Trophoblast cell (in vitro differentiated cells and primary cell): Measurements from ENCODE around the gene POLD2.

ENCODE experiments used
- DNase-seq, 2 donors: peaks; one replicate each; pipeline ENCODE4 v3.0.0-alpha.2; 2016
- H2AFZ ChIP-seq: 2 replicates; pipeline ENCODE4 v1.6.1; 2013; ENCODE audit warnings: low read length, moderate library complexity, mild to moderate bottlenecking; ENCODE audit not compliant: insufficient read depth, poor library complexity
- H2AK5ac ChIP-seq: 2 replicates; pipeline ENCODE4 v1.6.1; 2013; ENCODE audit warnings: mild to moderate bottlenecking, low read length
- H2BK120ac ChIP-seq: 2 replicates; pipeline ENCODE4 v1.6.1; 2013; ENCODE audit warnings: low read length, mild to moderate bottlenecking, moderate library complexity; ENCODE audit not compliant: insufficient read depth, poor library complexity
- H2BK12ac ChIP-seq: 2 replicates; pipeline ENCODE4 v1.6.1; 2013; ENCODE audit warnings: mild to moderate bottlenecking, low read length, moderate library complexity
- H2BK5ac ChIP-seq: 2 replicates; pipeline ENCODE4 v1.6.1; 2013; ENCODE audit warnings: low read length, low read depth, moderate library complexity, mild to moderate bottlenecking; ENCODE audit not compliant: poor library complexity
- H3K14ac ChIP-seq: 2 replicates; pipeline ENCODE4 v1.6.1; 2013; ENCODE audit warnings: mild to moderate bottlenecking, low read length
- H3K18ac ChIP-seq: 2 replicates; pipeline ENCODE4 v1.6.1; 2013; ENCODE audit warnings: mild to moderate bottlenecking, low read length
- H3K23ac ChIP-seq: 2 replicates; pipeline ENCODE4 v1.6.1; 2013; ENCODE audit warnings: low read length
- H3K27ac ChIP-seq: 2 replicates; pipeline ENCODE4 v1.5.1; 2013; ENCODE audit warnings: low read depth, mild to moderate bottlenecking, inconsistent platforms, low read length, moderate library complexity
- H3K27me3 ChIP-seq: 2 replicates; pipeline ENCODE4 v1.6.1; 2013; ENCODE audit warnings: inconsistent platforms, mild to moderate bottlenecking, low read length, moderate library complexity; ENCODE audit not compliant: insufficient read depth
- H3K36me3 ChIP-seq, 2 experiments: 1 replicate in 1 of 2; 2 replicates in 1 of 2; pipeline ENCODE4 v1.6.1; 2013; ENCODE audit warnings: low read length in 2 of 2, mild to moderate bottlenecking in 2 of 2, moderate library complexity in 1 of 2; ENCODE audit not compliant: insufficient read depth in 2 of 2, control insufficient read depth in 1 of 2
- H3K4ac ChIP-seq: 2 replicates; pipeline ENCODE4 v1.6.1; 2013; ENCODE audit warnings: low read depth, mild to moderate bottlenecking, low read length, moderate library complexity
- H3K4me1 ChIP-seq, 2 experiments: 1 replicate in 1 of 2; 2 replicates in 1 of 2; pipeline ENCODE4 v1.6.1; 2013; ENCODE audit warnings: low read length in 2 of 2, mild to moderate bottlenecking in 2 of 2, moderate library complexity in 1 of 2; ENCODE audit not compliant: insufficient read depth in 2 of 2, control insufficient read depth in 1 of 2
- H3K4me2 ChIP-seq: 2 replicates; pipeline ENCODE4 v1.6.1; 2013; ENCODE audit warnings: inconsistent platforms, mild to moderate bottlenecking, low read length, moderate library complexity
- H3K4me3 ChIP-seq: 2 replicates; pipeline ENCODE4 v1.5.1; 2013; ENCODE audit warnings: mild to moderate bottlenecking, low read depth, low read length, inconsistent platforms
- H3K79me1 ChIP-seq: one replicate; pipeline ENCODE4 v1.6.1; 2013; ENCODE audit warnings: low read length
- H3K79me2 ChIP-seq: 2 replicates; pipeline ENCODE4 v1.6.1; 2013; ENCODE audit warnings: low read length, mild to moderate bottlenecking; ENCODE audit not compliant: control insufficient read depth, insufficient read depth, poor library complexity
- H3K9ac ChIP-seq: 2 replicates; pipeline ENCODE4 v1.6.1; 2013; ENCODE audit warnings: mild to moderate bottlenecking, low read length
- H3K9me3 ChIP-seq: 2 replicates; pipeline ENCODE4 v1.6.1; 2013; ENCODE audit warnings: low read depth, mild to moderate bottlenecking, control low read depth, inconsistent platforms, low read length; ENCODE audit not compliant: insufficient read depth
- H4K12ac ChIP-seq: 2 replicates; pipeline ENCODE4 v1.6.1; 2013; ENCODE audit warnings: low read depth, mild to moderate bottlenecking, low read length, moderate library complexity
- H4K8ac ChIP-seq: 2 replicates; pipeline ENCODE4 v1.6.1; 2013; ENCODE audit warnings: low read depth, mild to moderate bottlenecking, low read length, moderate library complexity
- H4K91ac ChIP-seq: one replicate; pipeline ENCODE4 v1.6.1; 2013; ENCODE audit warnings: low read depth, mild to moderate bottlenecking, low read length, moderate library complexity
- WGBS: extraction: QIAGEN DNeasy Blood & Tissue Kit; methylation state at CpG from one replicate; pipeline ENCODE4 v1.1.7; 2013; ENCODE audit warnings: missing lambda C conversion rate; ENCODE audit not compliant: insufficient read length, insufficient coverage; ENCODE audit errors: extremely low coverage; 5-methylcytosine and 5-hydroxymethylcytosine counted together

POLD2 gene

DNA sequence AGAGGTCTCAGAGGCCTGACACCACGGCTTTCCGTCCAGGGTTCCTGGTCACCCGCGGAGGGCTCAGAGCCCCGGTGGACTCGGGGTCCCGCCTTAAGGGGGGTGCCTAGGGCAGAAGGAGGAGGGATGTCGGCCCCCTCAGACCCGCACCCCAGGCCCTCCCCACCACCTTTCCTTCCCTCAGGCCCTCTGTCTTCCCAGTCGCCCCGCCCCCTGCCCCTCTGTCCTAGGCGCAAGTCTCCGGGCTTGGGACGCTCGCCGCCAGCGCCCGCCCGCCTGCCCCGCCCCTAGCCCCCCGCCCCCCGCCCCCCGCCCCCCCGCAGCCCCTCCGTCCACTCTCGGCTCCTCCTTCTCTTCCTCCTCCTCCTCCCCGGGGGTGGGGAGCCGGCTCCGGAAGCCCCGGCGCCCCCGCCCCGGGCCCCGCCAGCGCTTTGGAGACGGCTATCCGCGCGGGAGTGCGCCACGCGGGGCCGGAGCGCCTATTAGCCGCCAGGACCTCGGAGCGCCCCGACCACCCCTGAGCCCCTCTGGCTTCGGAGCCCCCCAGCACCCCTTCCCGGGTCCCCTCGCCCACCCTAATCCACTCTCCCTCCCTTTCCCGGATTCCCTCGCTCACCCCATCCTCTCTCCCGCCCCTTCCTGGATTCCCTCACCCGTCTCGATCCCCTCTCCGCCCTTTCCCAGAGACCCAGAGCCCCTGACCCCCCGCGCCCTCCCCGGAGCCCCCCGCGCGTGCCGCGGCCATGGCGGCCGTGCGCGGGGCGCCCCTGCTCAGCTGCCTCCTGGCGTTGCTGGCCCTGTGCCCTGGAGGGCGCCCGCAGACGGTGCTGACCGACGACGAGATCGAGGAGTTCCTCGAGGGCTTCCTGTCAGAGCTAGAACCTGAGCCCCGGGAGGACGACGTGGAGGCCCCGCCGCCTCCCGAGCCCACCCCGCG, 19.2 kb downstream of the POLD2 start, which contains the start of gene AEBP1:
TSS of gene AEBP1 (plus strand) at position 423 of the 937 bp plus-strand sequence. CDS start at position 744, 321 bp downstream.
- H3K14ac ChIP-seq: peak within 1 kb of the TSS; percentile 70
- peak within 1 kb of the TSS; percentile 20 for H2AK5ac ChIP-seq
- H3K23ac ChIP-seq: no peak within 1 kb of the TSS
- H4K8ac ChIP-seq: peak within 1 kb of the TSS; percentile 67
- peak within 1 kb of the TSS; percentile 11 for H3K4ac ChIP-seq
- peak within 1 kb of the TSS; percentile 71 for H3K4me3 ChIP-seq
- H3K9ac ChIP-seq: peak within 1 kb of the TSS; percentile 45
- peak in 1 of 2 donors; percentile 20 for DNase-seq
- peak within 1 kb of the TSS; percentile 71 for H3K4me2 ChIP-seq
- peak within 1 kb of the TSS; percentile 11 for H2BK12ac ChIP-seq
- no peak within 1 kb of the TSS for H2BK5ac ChIP-seq
- H3K9me3 ChIP-seq: peaks cover 1% of the 10 kb centered on the region
- H4K91ac ChIP-seq: peak within 1 kb of the TSS; percentile 56
- no peaks in the 10 kb centered on the region for H3K79me2 ChIP-seq
- no CpG with 5 or more reads among the region's 87 CpGs for WGBS
- peak within 1 kb of the TSS; percentile 24 for H2AFZ ChIP-seq
- no peak within 1 kb of the TSS for H2BK120ac ChIP-seq
- H3K18ac ChIP-seq: peak within 1 kb of the TSS; percentile 54
- peak within 1 kb of the TSS; percentile 64 for H4K12ac ChIP-seq
- H3K27me3 ChIP-seq: peaks cover 4% of the 10 kb centered on the region
- H3K36me3 ChIP-seq: peaks cover 20 to 23% of the 10 kb centered on the region in 2 experiments
- H3K4me1 ChIP-seq: peaks cover 9 to 10% of the 10 kb centered on the region in 2 experiments
- H3K27ac ChIP-seq: no peak within 1 kb of the TSS
- peaks cover 11% of the 10 kb centered on the region for H3K79me1 ChIP-seq

DNA sequence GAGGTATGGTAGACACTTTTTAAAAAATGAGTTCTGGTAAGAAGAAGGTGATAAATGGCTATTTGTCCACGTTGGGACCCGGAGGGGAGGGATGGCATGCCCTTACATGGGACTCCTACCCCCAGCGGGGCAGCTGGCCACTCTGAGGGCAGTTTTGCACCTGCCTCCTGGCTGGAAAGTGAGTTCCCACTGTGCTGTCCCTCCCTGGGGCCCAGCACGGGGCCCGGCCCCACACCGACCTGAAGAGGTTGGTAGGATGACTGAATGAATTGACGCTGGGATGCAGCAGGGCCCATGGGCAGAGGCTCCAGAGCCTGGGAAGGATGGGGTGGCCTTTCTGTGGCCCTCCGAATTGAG, 19.8 kb downstream of the POLD2 start:
- Histone ChIP-seq H3K4me2 (peak overlapping the region; percentile 47), H3K14ac (no peak overlapping the region), H4K12ac (peak overlapping the region; percentile 64), H3K27me3 (peaks cover 4% of the 10 kb centered on the region), H2BK120ac (no peak overlapping the region), H3K4me1 (peaks cover 9 to 10% of the 10 kb centered on the region in 2 experiments), H4K8ac (peak overlapping the region; percentile 60), H2AK5ac (no peak overlapping the region), H3K9ac (no peak overlapping the region), H4K91ac (peak overlapping the region; percentile 56), H3K27ac (no peak overlapping the region), H2BK5ac (no peak overlapping the region), H3K36me3 (peaks cover 15 to 17% of the 10 kb centered on the region in 2 experiments), H3K9me3 (peaks cover 1% of the 10 kb centered on the region), H2AFZ (peak overlapping the region; percentile 24), H3K79me2 (no peaks in the 10 kb centered on the region), H3K4me3 (peak overlapping the region; percentile 34), H3K4ac (no peak overlapping the region), H3K23ac (no peak overlapping the region), H3K79me1 (peaks cover 11% of the 10 kb centered on the region), H3K18ac (peak overlapping the region; percentile 54), H2BK12ac (no peak overlapping the region)
- no peak for DNase-seq
- no CpG with 5 or more reads among the region's 8 CpGs for WGBS

DNA sequence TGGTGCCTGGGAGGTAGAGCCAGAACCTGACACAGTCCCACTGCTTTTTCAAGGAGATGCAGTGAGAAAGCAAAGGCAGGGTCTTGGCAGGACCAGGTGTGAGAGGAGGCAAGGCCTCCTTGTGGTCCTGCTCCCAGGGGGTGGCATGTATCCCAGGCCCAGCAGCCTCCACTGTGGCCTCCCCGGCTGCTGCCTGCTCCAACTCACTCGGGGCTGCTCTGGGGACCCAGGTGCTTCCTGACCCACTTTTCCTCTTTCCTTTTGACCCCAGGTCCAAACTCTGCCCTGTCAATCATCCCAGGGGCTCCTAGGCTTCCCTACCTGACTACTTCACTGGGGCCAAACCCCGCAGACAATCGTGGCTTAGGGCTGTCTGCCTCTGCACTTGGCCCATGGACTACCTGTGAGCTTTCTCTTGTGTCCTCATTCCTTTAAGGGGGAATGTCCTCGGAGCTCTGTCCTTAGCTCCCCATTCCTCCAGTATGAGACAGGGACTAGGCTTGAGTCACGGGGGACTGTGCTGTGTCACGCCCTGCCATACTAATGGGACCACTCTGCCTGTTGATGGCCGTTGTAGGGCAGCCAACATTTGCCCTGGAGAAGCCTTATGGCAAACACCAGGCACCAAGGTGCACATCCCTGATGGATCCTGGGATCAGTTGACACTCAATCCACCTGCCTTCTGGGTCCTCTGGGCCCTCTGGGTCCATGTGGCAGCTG, 20.3 kb downstream of the POLD2 start:
- peaks cover 1% of the 10 kb centered on the region for H3K9me3 ChIP-seq
- H3K4me2 ChIP-seq: no peak overlapping the region
- no peak overlapping the region for H3K18ac ChIP-seq
- no peak overlapping the region for H2AK5ac ChIP-seq
- peaks cover 9 to 10% of the 10 kb centered on the region in 2 experiments for H3K4me1 ChIP-seq
- no peak overlapping the region for H3K4ac ChIP-seq
- H4K91ac ChIP-seq: no peak overlapping the region
- peaks cover 11% of the 10 kb centered on the region for H3K79me1 ChIP-seq
- H4K12ac ChIP-seq: no peak overlapping the region
- H3K23ac ChIP-seq: no peak overlapping the region
- no peak overlapping the region for H2AFZ ChIP-seq
- no peak overlapping the region for H2BK12ac ChIP-seq
- H3K79me2 ChIP-seq: no peaks in the 10 kb centered on the region
- DNase-seq: no peak
- H4K8ac ChIP-seq: no peak overlapping the region
- peaks cover 9 to 12% of the 10 kb centered on the region in 2 experiments for H3K36me3 ChIP-seq
- H3K9ac ChIP-seq: no peak overlapping the region
- H3K27me3 ChIP-seq: peaks cover 4% of the 10 kb centered on the region
- H2BK120ac ChIP-seq: no peak overlapping the region
- no peak overlapping the region for H2BK5ac ChIP-seq
- H3K4me3 ChIP-seq: no peak overlapping the region
- no CpG with 5 or more reads among the region's 8 CpGs for WGBS
- H3K27ac ChIP-seq: no peak overlapping the region
- no peak overlapping the region for H3K14ac ChIP-seq

DNA sequence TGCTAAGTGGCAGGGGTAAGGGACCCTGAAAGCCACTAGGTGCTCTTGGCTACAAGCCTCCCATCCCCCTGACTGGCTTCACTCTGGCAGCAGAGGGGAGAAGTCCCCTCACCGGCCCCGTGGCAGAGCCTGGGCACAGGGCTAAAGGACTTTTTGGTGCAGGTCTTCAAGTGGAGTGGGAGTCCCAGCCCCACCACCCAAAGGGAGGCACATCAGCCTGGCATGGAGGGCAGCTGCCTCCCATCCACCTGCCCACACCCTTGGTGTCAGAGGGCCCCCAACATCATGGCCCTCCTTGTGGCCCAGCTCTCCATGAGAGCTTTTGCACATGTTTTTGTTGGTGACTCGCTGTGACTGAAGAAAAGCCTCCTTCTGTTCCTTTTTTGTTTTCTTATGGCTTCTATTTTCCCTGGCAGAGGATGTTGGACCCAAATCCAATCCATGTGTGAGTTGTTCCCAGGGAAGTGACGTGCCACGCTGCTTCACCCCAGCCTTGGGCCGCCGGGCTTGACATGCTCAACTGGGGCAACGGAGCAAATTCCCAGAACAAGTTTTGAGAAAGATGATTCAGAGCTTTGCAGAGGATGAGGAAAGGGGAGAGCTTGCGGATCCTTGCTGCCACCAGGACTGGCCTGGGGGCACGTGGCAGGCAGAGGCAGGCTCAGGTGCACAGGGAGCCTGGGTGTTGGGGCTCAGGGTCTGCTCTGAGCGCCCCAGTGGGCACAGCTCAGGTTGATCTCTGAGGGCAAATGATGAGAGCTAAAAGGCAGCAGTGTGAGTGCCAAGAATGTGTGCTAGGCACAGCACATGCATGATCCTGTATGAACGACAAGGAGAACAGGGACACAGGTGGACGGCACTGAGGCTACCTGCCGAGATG, 21.1 kb downstream of the POLD2 start:
- no CpG with 5 or more reads among the region's 14 CpGs for WGBS
- H3K9me3 ChIP-seq: peaks cover 1% of the 10 kb centered on the region
- no peak overlapping the region for H4K91ac ChIP-seq
- no peak overlapping the region for H3K4ac ChIP-seq
- peaks cover 11% of the 10 kb centered on the region for H3K79me1 ChIP-seq
- H4K12ac ChIP-seq: no peak overlapping the region
- no peak overlapping the region for H3K9ac ChIP-seq
- H4K8ac ChIP-seq: no peak overlapping the region
- no peak overlapping the region for H3K23ac ChIP-seq
- peaks cover 9 to 10% of the 10 kb centered on the region in 2 experiments for H3K4me1 ChIP-seq
- no peak overlapping the region for H2BK12ac ChIP-seq
- no peak overlapping the region for H2BK120ac ChIP-seq
- H3K14ac ChIP-seq: no peak overlapping the region
- no peak overlapping the region for H2AFZ ChIP-seq
- H3K4me3 ChIP-seq: no peak overlapping the region
- peaks cover 5% of the 10 kb centered on the region in 2 experiments for H3K36me3 ChIP-seq
- no peak for DNase-seq
- H3K27ac ChIP-seq: no peak overlapping the region
- H3K4me2 ChIP-seq: no peak overlapping the region
- H3K27me3 ChIP-seq: peaks cover 4% of the 10 kb centered on the region
- H3K79me2 ChIP-seq: no peaks in the 10 kb centered on the region
- H2BK5ac ChIP-seq: no peak overlapping the region
- H3K18ac ChIP-seq: no peak overlapping the region
- no peak overlapping the region for H2AK5ac ChIP-seq
